CD4-positive, alpha-beta memory T cell (primary cell): ENCODE results near the gene MAL. TPM values are rescaled to one million over a fixed set of nuclear protein-coding genes. Genes with fewer than 3 reads are reported as not detected.

Source experiments
- CTCF ChIA-PET: fragments of 350-600 bp; sonication (Branson Sonifier 250); formaldehyde crosslinking; loops from one replicate; lab custom pipeline; 2021; ENCODE audit warnings: inconsistent platforms; ENCODE audit not compliant: partially characterized antibody; lab: Charles Lee
- POLR2A ChIA-PET: fragments of 350-600 bp; sonication (Branson Sonifier 250); formaldehyde crosslinking; loops from one replicate; lab custom pipeline; 2021; ENCODE audit not compliant: partially characterized antibody; lab: Charles Lee
- DNase-seq, 5 donors: peaks; one replicate each; pipeline versions ENCODE4 v3.0.0 to v3.0.0-alpha.2; 2020 to 2022; ENCODE audit warnings: mixed read lengths in 1 of 5
- H3K27ac ChIP-seq: one replicate; pipeline ENCODE4 v1.7.0; 2013; ENCODE audit warnings: low read depth, low read length
- H3K27me3 ChIP-seq: 2 replicates; pipeline ENCODE4 v1.7.0; 2013; ENCODE audit warnings: mild to moderate bottlenecking, low read length, moderate library complexity; ENCODE audit not compliant: insufficient read depth
- H3K36me3 ChIP-seq: 2 replicates; pipeline ENCODE4 v1.7.0; 2013; ENCODE audit warnings: mild to moderate bottlenecking, low read length, moderate library complexity; ENCODE audit not compliant: insufficient read depth
- H3K4me1 ChIP-seq: 2 replicates; pipeline ENCODE4 v1.7.0; 2013; ENCODE audit warnings: mild to moderate bottlenecking, low read length, moderate library complexity; ENCODE audit not compliant: insufficient read depth
- H3K4me3 ChIP-seq, 2 donors: one replicate each; pipeline ENCODE4 v1.7.0; 2013; ENCODE audit warnings: low read length in 2 of 2, mild to moderate bottlenecking in 1 of 2
- H3K9me3 ChIP-seq, 2 donors: one replicate each; pipeline ENCODE4 v1.7.0; 2013; ENCODE audit warnings: low read length in 2 of 2, control low read depth in 1 of 2; ENCODE audit not compliant: control insufficient read depth in 1 of 2
- H3K27ac Mint-ChIP-seq, 7 donors: one replicate each; pipeline ENCODE4 v1.8.0; 2020 to 2021; ENCODE audit warnings: mixed read lengths in 7 of 7, mild to moderate bottlenecking in 6 of 7, inconsistent platforms in 3 of 7, moderate library complexity in 3 of 7
- H3K27me3 Mint-ChIP-seq, 2 donors: one replicate each; pipeline ENCODE4 v1.8.0; 2020 to 2021; ENCODE audit warnings: mixed read lengths in 2 of 2
- H3K36me3 Mint-ChIP-seq, 2 donors: one replicate each; pipeline ENCODE4 v1.8.0; 2020 to 2021; ENCODE audit warnings: mixed read lengths in 2 of 2, inconsistent platforms in 1 of 2, mild to moderate bottlenecking in 1 of 2
- H3K4me1 Mint-ChIP-seq, 4 donors: one replicate each; pipeline ENCODE4 v1.8.0; 2020 to 2021; ENCODE audit warnings: mixed read lengths in 4 of 4, mild to moderate bottlenecking in 1 of 4
- H3K4me3 Mint-ChIP-seq, 8 donors: one replicate each; pipeline ENCODE4 v1.8.0; 2020 to 2021; ENCODE audit warnings: mixed read lengths in 8 of 8, mild to moderate bottlenecking in 7 of 8, moderate library complexity in 6 of 8, inconsistent platforms in 3 of 8
- H3K9me3 Mint-ChIP-seq, 8 donors: one replicate each; pipeline ENCODE4 v1.8.0; 2020 to 2021; ENCODE audit warnings: mixed read lengths in 8 of 8, mild to moderate bottlenecking in 5 of 8, inconsistent platforms in 3 of 8, moderate library complexity in 1 of 8
- intact Hi-C: fragments of 100-400 bp; cut with micrococcal nuclease; formaldehyde crosslinking; loops from one replicate; pipeline ENCODE4 v1.15.1; 2023
- polyA plus RNA-seq, 2 donors: library from polyadenylated mRNA; unstranded; fragments of 300-500 nt; fragmentation: Illumina TruSeq; gene quantifications; one replicate each; pipeline ENCODE4 v1.2.3, GENCODE V29; 2021
- total RNA-seq, 2 experiments: library from RNA; stranded (reverse); gene quantifications; one replicate each; pipeline ENCODE4 v1.2.3, GENCODE V29; 2021

Gene MAL
- total and polyA plus RNA-seq, 4 experiments from 2014 or later: 108 to 274 (median 192) TPM

DNA sequence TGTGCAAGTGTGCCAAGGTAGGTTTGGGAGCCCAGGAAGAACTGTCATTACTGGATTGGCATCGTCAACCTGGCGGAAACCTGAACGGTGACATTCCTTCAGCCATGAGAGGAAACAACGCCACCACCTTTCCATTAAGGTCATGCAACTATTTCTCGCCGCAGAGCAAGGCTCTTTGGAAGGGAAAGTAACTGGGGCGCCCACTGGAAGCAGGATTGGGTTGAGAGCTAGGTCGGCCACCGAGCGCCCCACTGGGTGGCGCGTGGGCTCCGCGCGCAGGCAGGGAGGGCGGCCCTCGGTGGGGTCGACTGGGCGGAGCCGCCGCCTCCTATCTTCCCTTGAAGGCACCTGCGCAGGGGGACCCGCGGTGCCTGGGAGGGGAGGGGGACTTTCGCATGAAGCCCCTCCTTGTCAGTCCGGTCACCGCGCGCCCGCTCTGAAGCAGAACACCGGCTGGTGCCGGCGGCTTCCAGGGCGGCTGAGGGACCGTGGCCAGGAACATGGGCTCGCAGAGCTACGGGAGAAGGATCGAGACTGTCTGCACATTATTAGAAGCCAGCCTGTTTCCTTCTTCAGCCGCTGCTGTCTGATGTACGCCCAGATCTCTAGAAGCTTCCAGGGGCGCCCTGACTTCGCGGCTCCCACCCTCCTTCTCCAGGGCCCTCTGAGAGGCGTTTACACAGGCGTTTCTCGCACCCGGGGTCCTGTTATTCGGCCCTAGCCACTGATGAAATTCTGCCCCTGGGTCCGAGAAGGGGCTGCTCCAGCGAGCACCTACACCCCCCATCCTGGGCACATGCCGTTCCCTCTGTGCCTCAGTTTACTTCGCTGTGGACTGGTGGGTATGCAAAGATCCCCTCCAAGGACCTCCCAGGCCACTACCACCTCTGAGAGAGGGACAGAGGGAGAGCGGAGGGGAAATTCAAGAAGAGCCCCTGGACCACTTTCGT is 27.3 kb upstream of the MAL start:
- Histone ChIP-seq H3K4me3 (no peak overlapping the region), H3K4me1 (no peaks in the 10 kb centered on the region), H3K27me3 (peaks cover 5% of the 10 kb centered on the region), H3K27ac (no peak overlapping the region), H3K36me3 (no peaks in the 10 kb centered on the region), H3K9me3 (no peaks in the 10 kb centered on the region)
- DNase-seq: no peak
- Mint-ChIP-seq H3K27me3 (peaks cover 6 to 23% of the 10 kb centered on the region in 2 donors), H3K27ac (no peak overlapping the region), H3K36me3 (no peaks in the 10 kb centered on the region), H3K4me1 (peaks cover 0 to 1% (median 0%) of the 10 kb centered on the region in 4 donors), H3K9me3 (no peaks in the 10 kb centered on the region), H3K4me3 (no peak overlapping the region)
- POLR2A ChIA-PET: no interaction called here
- intact Hi-C loops: no loop called here
- CTCF ChIA-PET: interaction anchor here (2.1 kb wide), 1 partner anchor 117 kb away, joined by 5 read pairs; no protein-coding TSS in a partner anchor

DNA sequence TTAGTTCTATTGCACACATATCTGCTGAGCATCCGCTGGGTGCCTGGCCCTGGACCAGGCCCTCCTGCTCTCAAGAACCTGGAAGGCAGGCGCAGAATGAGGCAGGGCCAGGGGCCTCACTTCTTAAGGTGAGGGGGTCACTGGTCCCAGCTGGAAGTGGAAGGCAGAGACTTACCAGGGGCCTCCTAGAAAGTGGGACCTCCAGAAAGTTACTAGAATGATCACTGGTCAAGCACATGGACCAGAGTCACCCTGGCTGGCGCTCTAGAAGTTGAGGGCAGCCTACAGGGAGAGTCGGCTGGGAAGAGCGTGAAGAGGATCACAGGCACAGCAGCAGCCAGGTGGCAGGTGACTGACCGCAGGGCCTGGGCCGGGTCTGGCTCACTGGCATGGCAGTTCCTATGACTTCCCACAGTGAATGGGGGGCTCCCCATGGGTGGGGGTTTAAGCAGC is 26.1 kb upstream of the MAL start:
- Histone ChIP-seq H3K36me3 (no peaks in the 10 kb centered on the region), H3K9me3 (no peaks in the 10 kb centered on the region), H3K4me3 (no peak overlapping the region), H3K4me1 (no peaks in the 10 kb centered on the region), H3K27me3 (peaks cover 5% of the 10 kb centered on the region), H3K27ac (no peak overlapping the region)
- intact Hi-C loops: no loop called here
- H3K36me3 Mint-ChIP-seq: no peaks in the 10 kb centered on the region
- H3K27ac Mint-ChIP-seq: no peak overlapping the region
- POLR2A ChIA-PET: no interaction called here
- no peak for DNase-seq
- peaks cover 0 to 3% (median 2%) of the 10 kb centered on the region in 4 donors for H3K4me1 Mint-ChIP-seq
- CTCF ChIA-PET: no interaction called here
- no peaks in the 10 kb centered on the region for H3K9me3 Mint-ChIP-seq
- peaks cover 3 to 19% of the 10 kb centered on the region in 2 donors for H3K27me3 Mint-ChIP-seq
- no peak overlapping the region for H3K4me3 Mint-ChIP-seq

DNA sequence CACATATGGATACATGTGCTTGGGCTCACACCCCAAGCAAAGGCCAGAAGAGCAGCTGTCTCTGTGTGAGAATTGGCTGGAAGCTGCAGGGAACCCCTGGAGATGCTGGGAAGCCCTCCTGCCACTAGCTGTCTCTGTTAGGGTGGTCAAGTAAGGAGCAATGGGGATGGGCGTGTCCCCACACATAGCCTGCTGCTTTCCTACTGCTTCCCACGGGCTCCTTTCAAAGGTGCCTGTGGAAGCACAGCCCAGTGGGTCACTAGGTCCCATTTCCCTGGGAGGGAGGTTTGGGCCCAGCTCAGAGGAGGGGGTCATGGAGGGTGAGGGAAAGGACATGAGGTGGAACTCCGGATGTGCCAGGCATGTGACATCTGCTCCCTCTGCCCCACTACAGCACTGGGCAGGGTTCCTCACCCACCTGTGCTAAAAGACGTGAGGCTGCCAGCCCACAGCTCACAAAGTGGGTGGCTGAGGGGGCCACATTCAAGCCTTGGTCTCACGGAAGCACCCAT is 24.4 kb upstream of the MAL start:
- Histone ChIP-seq H3K9me3 (no peaks in the 10 kb centered on the region), H3K4me3 (no peak overlapping the region), H3K27me3 (peaks cover 5% of the 10 kb centered on the region), H3K4me1 (no peaks in the 10 kb centered on the region), H3K27ac (no peak overlapping the region), H3K36me3 (no peaks in the 10 kb centered on the region)
- H3K36me3 Mint-ChIP-seq: no peaks in the 10 kb centered on the region
- no peaks in the 10 kb centered on the region for H3K9me3 Mint-ChIP-seq
- no peak overlapping the region for H3K4me3 Mint-ChIP-seq
- ChIA-PET POLR2A (no interaction called here), CTCF (no interaction called here)
- intact Hi-C loops: no loop called here
- H3K27me3 Mint-ChIP-seq: peaks cover 3 to 15% of the 10 kb centered on the region in 2 donors
- no peak overlapping the region for H3K27ac Mint-ChIP-seq
- H3K4me1 Mint-ChIP-seq: peaks cover 0 to 6% (median 5%) of the 10 kb centered on the region in 4 donors
- no peak for DNase-seq

DNA sequence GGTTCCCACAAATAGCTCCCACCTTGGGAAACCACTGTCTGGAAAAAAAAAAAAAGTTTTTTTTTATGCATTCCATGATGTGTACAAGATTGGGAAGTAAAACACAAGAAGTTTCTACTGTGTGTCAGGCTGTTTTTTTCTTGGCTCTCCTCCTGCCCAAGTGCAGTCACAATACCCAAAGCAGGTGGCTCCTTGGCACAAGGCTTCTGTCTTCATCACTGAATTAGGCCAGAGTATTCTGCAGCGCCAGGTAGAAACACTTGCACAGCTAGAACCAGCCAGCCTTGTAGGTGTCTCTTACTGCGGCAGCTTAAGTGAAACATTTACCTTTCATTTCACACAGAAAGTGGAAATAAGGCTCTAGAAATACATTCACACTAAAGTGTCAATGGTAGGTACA is 23.8 kb upstream of the MAL start:
- ChIA-PET POLR2A (no interaction called here), CTCF (no interaction called here)
- Histone ChIP-seq H3K4me1 (no peaks in the 10 kb centered on the region), H3K4me3 (no peak overlapping the region), H3K27ac (no peak overlapping the region), H3K36me3 (no peaks in the 10 kb centered on the region), H3K9me3 (no peaks in the 10 kb centered on the region), H3K27me3 (peaks cover 5% of the 10 kb centered on the region)
- intact Hi-C loops: no loop called here
- Mint-ChIP-seq H3K4me3 (no peak overlapping the region), H3K9me3 (no peaks in the 10 kb centered on the region), H3K27ac (no peak overlapping the region), H3K36me3 (no peaks in the 10 kb centered on the region), H3K27me3 (peaks cover 3 to 15% of the 10 kb centered on the region in 2 donors), H3K4me1 (peaks cover 0 to 6% (median 5%) of the 10 kb centered on the region in 4 donors)
- DNase-seq: no peak

DNA sequence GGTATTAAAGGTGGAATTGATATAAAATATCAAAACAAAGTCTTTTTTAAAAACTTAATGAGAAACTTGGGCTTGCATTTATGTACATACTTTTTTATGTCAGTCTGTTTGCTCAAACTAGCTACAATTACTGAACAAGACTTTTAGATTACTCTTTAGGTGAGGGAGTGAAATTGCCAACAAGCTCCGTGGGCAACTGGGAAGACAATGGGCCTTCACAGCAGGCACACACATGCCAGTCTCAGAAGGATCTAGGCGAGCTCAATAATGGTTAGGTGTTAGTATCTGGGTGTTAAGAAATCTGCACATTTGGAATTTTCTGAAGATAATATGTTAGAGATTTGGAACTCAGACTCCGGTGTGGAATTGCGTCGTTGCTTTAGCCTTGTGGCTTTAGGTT is 23.0 kb upstream of the MAL start:
- ChIA-PET CTCF (no interaction called here), POLR2A (no interaction called here)
- Histone ChIP-seq H3K4me1 (no peaks in the 10 kb centered on the region), H3K27me3 (no peaks in the 10 kb centered on the region), H3K9me3 (no peaks in the 10 kb centered on the region), H3K36me3 (no peaks in the 10 kb centered on the region), H3K4me3 (no peak overlapping the region), H3K27ac (no peak overlapping the region)
- no peaks in the 10 kb centered on the region for H3K36me3 Mint-ChIP-seq
- DNase-seq: no peak
- H3K9me3 Mint-ChIP-seq: no peaks in the 10 kb centered on the region
- H3K4me3 Mint-ChIP-seq: no peak overlapping the region
- H3K4me1 Mint-ChIP-seq: peaks cover 0 to 6% (median 4%) of the 10 kb centered on the region in 4 donors
- peaks cover 3 to 11% of the 10 kb centered on the region in 2 donors for H3K27me3 Mint-ChIP-seq
- intact Hi-C loops: no loop called here
- H3K27ac Mint-ChIP-seq: no peak overlapping the region

DNA sequence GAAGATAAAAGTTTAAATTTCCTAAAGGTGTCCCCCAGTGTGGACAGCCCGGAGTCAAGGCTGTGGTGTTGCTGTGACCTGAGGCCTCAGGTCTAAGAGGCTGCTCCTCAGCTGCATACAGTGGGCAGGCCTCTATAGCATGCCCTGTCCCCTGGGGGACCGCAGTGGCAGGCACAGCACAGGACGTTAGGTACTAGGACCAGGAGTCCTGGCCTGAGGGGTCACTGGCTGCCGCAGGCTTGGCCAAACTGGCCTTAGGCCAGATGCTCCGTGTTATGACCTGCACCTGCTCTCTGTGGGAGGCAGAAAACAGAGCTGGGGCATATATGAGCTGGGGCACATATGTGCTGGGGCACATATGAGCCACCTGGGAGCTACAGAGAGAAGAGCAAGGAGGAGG is 21.2 kb upstream of the MAL start:
- Mint-ChIP-seq H3K4me1 (peaks cover 0 to 6% (median 4%) of the 10 kb centered on the region in 4 donors), H3K9me3 (no peaks in the 10 kb centered on the region), H3K36me3 (no peaks in the 10 kb centered on the region), H3K27me3 (peaks cover under 1 to 11% of the 10 kb centered on the region in 2 donors), H3K4me3 (no peak overlapping the region), H3K27ac (no peak overlapping the region)
- no peaks in the 10 kb centered on the region for H3K9me3 ChIP-seq
- ChIA-PET POLR2A (no interaction called here), CTCF (no interaction called here)
- H3K4me1 ChIP-seq: no peaks in the 10 kb centered on the region
- no peak overlapping the region for H3K4me3 ChIP-seq
- no peak for DNase-seq
- intact Hi-C loops: no loop called here
- H3K27ac ChIP-seq: no peak overlapping the region
- H3K27me3 ChIP-seq: no peaks in the 10 kb centered on the region
- no peaks in the 10 kb centered on the region for H3K36me3 ChIP-seq

DNA sequence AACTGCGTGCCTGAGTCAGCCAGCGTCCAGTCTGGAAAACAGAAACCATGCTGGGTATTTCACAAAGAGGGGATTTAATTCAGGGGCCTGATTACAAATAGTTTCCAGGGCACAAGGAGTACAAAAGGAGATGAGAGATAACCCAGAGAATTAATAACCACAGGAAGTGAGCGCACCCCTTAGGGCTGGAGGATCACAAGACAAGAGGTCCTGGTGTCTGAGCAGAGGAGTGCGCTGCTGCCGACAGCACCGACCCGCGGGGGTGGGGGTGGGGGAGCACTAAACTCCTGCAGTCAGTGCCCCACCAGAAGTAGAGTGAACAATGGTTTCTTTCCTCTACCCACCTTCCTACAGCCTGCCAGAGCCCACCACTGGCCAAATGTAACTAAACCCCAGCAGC is 20.8 kb upstream of the MAL start:
- Histone ChIP-seq H3K27me3 (no peaks in the 10 kb centered on the region), H3K27ac (no peak overlapping the region), H3K9me3 (no peaks in the 10 kb centered on the region), H3K4me1 (no peaks in the 10 kb centered on the region), H3K4me3 (no peak overlapping the region), H3K36me3 (no peaks in the 10 kb centered on the region)
- ChIA-PET CTCF (no interaction called here), POLR2A (no interaction called here)
- Mint-ChIP-seq H3K4me3 (no peak overlapping the region), H3K4me1 (peaks cover 0 to 6% (median 4%) of the 10 kb centered on the region in 4 donors), H3K27me3 (peaks cover 0 to 11% of the 10 kb centered on the region in 2 donors), H3K9me3 (no peaks in the 10 kb centered on the region), H3K36me3 (no peaks in the 10 kb centered on the region), H3K27ac (no peak overlapping the region)
- DNase-seq: no peak
- intact Hi-C loops: no loop called here
